ENCODE results near the gene MITF. TPM values are rescaled to one million over a fixed set of nuclear protein-coding genes. Genes with fewer than 3 reads are reported as not detected.

The MITF gene
- total and polyA plus RNA-seq, 2 of the 4 experiments (the other 2 are of a cell fraction) = 6.5 to 16.7 TPM

- in situ Hi-C loops (cut with MboI; ENCODE audit: low sequenced_read_pairs) = no loop called here
- no peak overlapping the region for H3K4me3 ChIP-seq (ENCODE audit: insufficient read depth, low read depth, low read length)
Measured at GRCh38 chr3:69762768-69763229, 23.5 kb downstream of the MITF start.

More at GRCh38 chr3:69762768-69763229, 23.5 kb downstream of the MITF start:
- H3K9me3 ChIP-seq (ENCODE audit: control insufficient read depth, insufficient read depth, low read length) = no peaks in the 10 kb centered on the region
- H2BK15ac ChIP-seq (ENCODE audit: low read depth, low read length) = peak overlapping the region; percentile 92; the same call in 2 of the 3 replicates
- H3K4me1 ChIP-seq (ENCODE audit: control insufficient read depth, insufficient read depth, low read length) = peaks cover 24% of the 10 kb centered on the region
- H2BK20ac ChIP-seq (ENCODE audit: low read depth, low read length) = peak overlapping the region; percentile 90
- peak overlapping the region; percentile 38; the same call in 1 of the 2 replicates for H3K27ac ChIP-seq (ENCODE audit: insufficient read depth, low read length)
- dilution Hi-C loops (cut with HindIII; ENCODE audit: low sequenced_read_pairs, unreplicated experiment) = no loop called here
- peak overlapping the region; percentile 98; the same call in 1 of the 2 replicates for H3K18ac ChIP-seq (ENCODE audit: low read depth, low read length)
- H2AK9ac ChIP-seq (replicated peaks; ENCODE audit: low read depth, low read length, poor library complexity) = no peak overlapping the region
- intact Hi-C loops (cut with micrococcal nuclease) = loop anchor here (2.0 kb wide), 1 partner anchor 14 kb away; no protein-coding TSS in a partner anchor
- H3K79me1 ChIP-seq (ENCODE audit: low read depth in 1 of 2, low read length in 2 of 2) = peaks cover 34 to 51% of the 10 kb centered on the region in 2 experiments
- H3K14ac ChIP-seq (replicated peaks; ENCODE audit: low read depth, low read length) = peak overlapping the region; percentile 81
- no peaks in the 10 kb centered on the region for H4K20me1 ChIP-seq (ENCODE audit: insufficient read depth, low read length)
- TF ChIP-seq SMC3 (IDR thresholded peaks at IDR 0.05; ENCODE audit: low read depth, low read length) (no peak), RCOR1 (IDR thresholded peaks at IDR 0.05; ENCODE audit: insufficient replicate concordance, low read length) (no peak), ELK1 (IDR thresholded peaks at IDR 0.05; ENCODE audit: borderline replicate concordance, low read depth, low read length) (no peak), CEBPB (IDR thresholded peaks at IDR 0.05; ENCODE audit: low read depth, low read length) (no peak), NFE2L2 (IDR thresholded peaks at IDR 0.05; ENCODE audit: low read depth, low read length) (no peak), BHLHE40 (IDR thresholded peaks at IDR 0.05; ENCODE audit: low read depth, low read length) (no peak), MAFK (IDR thresholded peaks at IDR 0.05; ENCODE audit: low read depth, low read length) (no peak), MXI1 (IDR thresholded peaks at IDR 0.05; ENCODE audit: borderline replicate concordance, low read depth, low read length) (no peak), CHD1 (IDR thresholded peaks at IDR 0.05; ENCODE audit: low read depth, low read length) (no peak)
- BruUV-seq (replicated peaks) = no TSS peak
- H2BK5ac ChIP-seq (ENCODE audit: low read depth, low read length, poor library complexity, severe bottlenecking) = peak overlapping the region; percentile 88
- H3K4me2 ChIP-seq (ENCODE audit: low read depth, low read length) = peak overlapping the region; percentile 83; the same call in 1 of the 2 replicates
- H4K91ac ChIP-seq (ENCODE audit: insufficient read depth, low read depth, low read length) = peak overlapping the region; percentile 89
- ATAC-seq (ENCODE audit: low read depth) (no peak), DNase-seq (no peak)
- peak overlapping the region; percentile 30; the same call in 1 of the 2 replicates for H3K9ac ChIP-seq (ENCODE audit: low read depth, low read length)
- ChIA-PET POLR2A (ENCODE audit: unreplicated experiment) (no interaction called here), CTCF (interaction anchor here (2.9 kb wide), 1 partner anchor 29 kb away, joined by 10 read pairs; no protein-coding TSS in a partner anchor)
- peak overlapping the region; percentile 2 to 57; a peak in 3 of 4 replicates for H4K8ac ChIP-seq (ENCODE audit: low read depth in 2 of 2, low read length in 2 of 2)
- H3K23ac ChIP-seq (ENCODE audit: low read depth, low read length) = peak overlapping the region; percentile 81
- H2BK120ac ChIP-seq (ENCODE audit: low read depth, low read length) = peak overlapping the region; percentile 88
- H3K4ac ChIP-seq (ENCODE audit: low read depth, low read length) = peak overlapping the region; percentile 88
- WGBS, 2 experiments (ENCODE audit: extremely low coverage in 2 of 2, insufficient read length in 1 of 2) = no CpG with 5 or more reads among the region's 1 CpG
- H2AFZ ChIP-seq (replicated peaks; ENCODE audit: low read length, poor library complexity) = no peak overlapping the region
- H2AK5ac ChIP-seq (ENCODE audit: low read depth, low read length) = peak overlapping the region; percentile 46
- no peaks in the 10 kb centered on the region for H3K27me3 ChIP-seq (ENCODE audit: control insufficient read depth, insufficient read depth, low read length)
- H3K56ac ChIP-seq (ENCODE audit: extremely low read depth, insufficient read depth, low read length) = peak overlapping the region; percentile 41
- peaks cover 17% of the 10 kb centered on the region for H3K9me1 ChIP-seq (ENCODE audit: insufficient read depth, low read length)
- no peaks in the 10 kb centered on the region for H3K36me3 ChIP-seq (ENCODE audit: control insufficient read depth, insufficient read depth, low read length)
- peak overlapping the region; percentile 74 for H4K5ac ChIP-seq (ENCODE audit: low read depth, low read length)

All from IMR-90 (cell line).